GM21367 (cell line): ENCODE data around the gene BIVM.

Experiments used
- ATAC-seq: cut with Tn5 transposase; IDR thresholded peaks from one replicate; pipeline ENCODE4 v1.9.1; 2021; ENCODE audit not compliant: unreplicated experiment

Gene BIVM

GRCh38 chr13:102877303-102877702, 78.4 kb downstream of the BIVM start:
- no peak for ATAC-seq

GRCh38 chr13:102878481-102878880, 79.6 kb downstream of the BIVM start:
- no peak for ATAC-seq

- no peak for ATAC-seq
These were observed 81.0 kb downstream of the BIVM start for GRCh38 chr13:102879793-102880499.

GRCh38 chr13:102881819-102882686, 83.1 kb downstream of the BIVM start:
- no peak for ATAC-seq
